GM12878 (cell line): ENCODE results near the gene CEACAM3. TPM values are rescaled to one million over a fixed set of nuclear protein-coding genes. Genes with fewer than 3 reads are reported as not detected.

Experiments
- ATAC-seq: fragments of 200-7000 bp; cut with Tn5 transposase; 3 replicates; pipeline ENCODE4 v1.9.1; 2020; ENCODE audit warnings: mild to moderate bottlenecking, moderate library complexity
- BruUV-seq: library from RNA; stranded (reverse); fragments of 400-500 nt; replicated peaks from 2 replicates; lab custom pipeline; 2021; lab: Mats Ljungman, UMichigan
- CTCF ChIA-PET: fragments of 300-600 bp; sonication (Branson Sonifier 250); formaldehyde crosslinking; extraction: SDS; loops from one replicate; lab custom pipeline; 2021; ENCODE audit warnings: inconsistent platforms; lab: Yijun Ruan, JAX
- POLR2A ChIA-PET: fragments of 350-600 bp; formaldehyde crosslinking; extraction: SDS; loops from one replicate; lab custom pipeline; 2021; ENCODE audit warnings: inconsistent platforms; lab: Charles Lee
- RAD21 ChIA-PET: fragments of 300-600 bp; sonication (Branson Sonifier 250); formaldehyde crosslinking; loops from one replicate; lab custom pipeline; 2023; ENCODE audit warnings: antibody characterized with exemption; ENCODE audit not compliant: unreplicated experiment; lab: Charles Lee
- SMC1A ChIA-PET: fragments of 300-600 bp; sonication (Branson Sonifier 250); formaldehyde crosslinking; loops from one replicate; lab custom pipeline; 2023; ENCODE audit not compliant: unreplicated experiment, uncharacterized antibody; lab: Charles Lee
- DNase-seq: peaks from one replicate; pipeline ENCODE4 v3.0.0-alpha.2; 2011; ENCODE audit warnings: low read depth, low spot score
- FAIRE-seq: peaks from 3 replicates; lab custom pipeline; 2011; peaks lifted over from hg19 to GRCh38; lab: Jason Lieb, UNC
- H2AFZ ChIP-seq: 2 replicates; pipeline ENCODE4 v1.6.0; 2011; ENCODE audit warnings: low read depth, low read length, control low read depth; ENCODE audit not compliant: control insufficient read depth
- H3K27ac ChIP-seq: 2 replicates; pipeline ENCODE4 v1.5.1; 2011; ENCODE audit warnings: control low read depth; ENCODE audit not compliant: control insufficient read depth, insufficient read depth
- H3K27me3 ChIP-seq, 2 experiments: replicated peaks in 1 of 2; 2 replicates each; pipeline versions ENCODE4 v1.6.0 to v1.6.1; 2011; ENCODE audit warnings: low read length in 1 of 2; ENCODE audit not compliant: control insufficient read depth in 2 of 2, insufficient read depth in 2 of 2
- H3K36me3 ChIP-seq, 2 experiments: 2 replicates each; pipeline ENCODE4 v1.5.1; 2011; ENCODE audit warnings: low read length in 1 of 2; ENCODE audit not compliant: control insufficient read depth in 2 of 2, insufficient read depth in 2 of 2
- H3K4me1 ChIP-seq: 2 replicates; pipeline ENCODE4 v1.6.1; 2011; ENCODE audit warnings: mild to moderate bottlenecking, low read length, moderate library complexity, mixed read lengths; ENCODE audit not compliant: control insufficient read depth, insufficient read depth
- H3K4me2 ChIP-seq: 2 replicates; pipeline ENCODE4 v1.6.0; 2011; ENCODE audit warnings: control low read depth; ENCODE audit not compliant: control insufficient read depth, insufficient read depth
- H3K4me3 ChIP-seq: fragments of 200-600 bp; sonication (generic); 2 replicates; pipeline ENCODE4 v1.5.1; 2016
- H3K79me2 ChIP-seq: 2 replicates; pipeline ENCODE4 v1.6.0; 2011; ENCODE audit warnings: low read length; ENCODE audit not compliant: control insufficient read depth, insufficient read depth
- H3K9ac ChIP-seq: 2 replicates; pipeline ENCODE4 v1.8.0; 2011; ENCODE audit warnings: low read length, control low read depth, mixed read lengths; ENCODE audit not compliant: control insufficient read depth, insufficient read depth
- H3K9me3 ChIP-seq: replicated peaks from 3 replicates; pipeline ENCODE4 v1.5.1; 2011; ENCODE audit warnings: mild to moderate bottlenecking, low read length; ENCODE audit not compliant: control insufficient read depth, insufficient read depth
- H4K20me1 ChIP-seq: 2 replicates; pipeline ENCODE4 v1.6.0; 2011; ENCODE audit not compliant: control insufficient read depth, insufficient read depth
- EGR1 ChIP-seq, 2 experiments: IDR thresholded peaks; 1 replicate in 1 of 2; 2 replicates in 1 of 2; pipeline ENCODE4 v1.6.1; 2011 to 2012; ENCODE audit warnings: low read depth in 2 of 2, low read length in 2 of 2, borderline replicate concordance in 1 of 2, mild to moderate bottlenecking in 1 of 2, moderate library complexity in 1 of 2
- HDAC2 ChIP-seq: fragments of 200-600 bp; sonication (generic); IDR thresholded peaks from 2 replicates; pipeline ENCODE4 v1.6.1; 2017
- HDGF ChIP-seq: fragments of 450-650 bp; IDR thresholded peaks from 2 replicates; pipeline ENCODE4 v1.6.1; 2016; ENCODE audit warnings: antibody characterized with exemption
- IKZF1 ChIP-seq: fragments of 450-650 bp; conservative IDR thresholded peaks from 2 replicates; pipeline ENCODE4 v1.6.1; 2017; ENCODE audit warnings: antibody characterized with exemption, mild to moderate bottlenecking
- JUNB ChIP-seq: IDR thresholded peaks from 2 replicates; pipeline ENCODE4 v1.6.1; 2016; ENCODE audit warnings: antibody characterized with exemption, mild to moderate bottlenecking
- MAX ChIP-seq: IDR thresholded peaks from 2 replicates; pipeline ENCODE4 v1.6.1; 2012; ENCODE audit warnings: low read depth, low read length, improper control_type of control experiment
- POLR2A ChIP-seq: IDR thresholded peaks from 2 replicates; pipeline ENCODE4 v1.6.1; 2011; ENCODE audit warnings: low read depth, mild to moderate bottlenecking, low read length
- REST ChIP-seq: IDR thresholded peaks from 2 replicates; pipeline ENCODE4 v1.6.1; 2012; ENCODE audit warnings: mild to moderate bottlenecking, low read depth, low read length
- SP1 ChIP-seq: IDR thresholded peaks from one replicate; pipeline ENCODE4 v1.6.1; 2011; ENCODE audit warnings: low read depth, low read length
- STAT1 ChIP-seq: fragments of 450-650 bp; conservative IDR thresholded peaks from 2 replicates; pipeline ENCODE4 v1.6.1; 2014; ENCODE audit warnings: antibody characterized with exemption, mild to moderate bottlenecking
- YY1 ChIP-seq: IDR thresholded peaks from 2 replicates; pipeline ENCODE4 v1.6.1; 2011; ENCODE audit warnings: low read depth, mild to moderate bottlenecking, low read length
- WGBS: methylation state at CpG from one replicate; pipeline ENCODE4 v1.1.6; 2016; ENCODE audit warnings: low lambda C conversion rate; ENCODE audit not compliant: insufficient replicate concordance, insufficient coverage; ENCODE audit errors: missing lambda C conversion rate; 5-methylcytosine and 5-hydroxymethylcytosine counted together
- in situ Hi-C: fragments of 300-500 bp; cut with MboI; formaldehyde crosslinking; loops from 9 replicates; pipeline ENCODE4 v1.14.3; 2018; ENCODE audit warnings: mixed read lengths
- intact Hi-C: fragments of 100-400 bp; cut with micrococcal nuclease; formaldehyde crosslinking; loops from one replicate; pipeline ENCODE4 v1.14.2; 2022; ENCODE audit not compliant: unreplicated experiment
- polyA plus RNA-seq, 11 experiments: library from polyadenylated mRNA; depleted of rRNA in 4 of 11; unstranded in 6 of 11; stranded (reverse) in 5 of 11; fragments of >200 nt; fragmentation: Nextera tagmentation in 4 of 11; fragmentation: Illumina TruSeq in 1 of 11; extraction: Ambion mirVana in 4 of 11; extraction: Trizol in 1 of 11; gene quantifications; 1 replicate in 1 of 11; 2 replicates in 10 of 11; pipeline versions ENCODE4 v1.2.1 to v1.2.3, GENCODE V29; 2011 to 2016; ENCODE audit warnings: inconsistent platforms in 2 of 11, missing spikeins in 2 of 11, low read depth in 1 of 11
- total RNA-seq, 4 experiments: library from RNA; depleted of rRNA in 3 of 4; stranded (reverse); fragments of >200 nt in 3 of 4; fragmentation: Illumina TruSeq in 1 of 4; extraction: Trizol in 1 of 4; gene quantifications; 2 replicates each; pipeline versions ENCODE4 v1.2.1 to v1.2.3, GENCODE V29; 2013 to 2021
- TF ChIP-seq, protein P1 (sequence below): fragments of 450-650 bp; formaldehyde crosslinking; IDR thresholded peaks from 2 replicates; pipeline ENCODE4 v1.4.0; 2020; ENCODE audit warnings: mild to moderate bottlenecking, moderate library complexity
- TF ChIP-seq, protein P2 (sequence below): fragments of 450-650 bp; IDR thresholded peaks from 2 replicates; pipeline ENCODE4 v1.6.1; 2017; ENCODE audit warnings: low read depth, mild to moderate bottlenecking, moderate library complexity
- TF ChIP-seq, protein P3 (sequence below): fragments of 450-650 bp; IDR thresholded peaks from 2 replicates; pipeline ENCODE4 v1.6.1; 2017; ENCODE audit warnings: mild to moderate bottlenecking, low read depth, inconsistent platforms; ENCODE audit not compliant: poor library complexity, severe bottlenecking

The CEACAM3 gene
- total and polyA plus RNA-seq, 10 of the 15 experiments (the other 5 are each of a cell fraction or from before 2014, with no cell fraction given): not detected

- Histone ChIP-seq H2AFZ (no peak overlapping the region), H3K36me3 (no peaks in the 10 kb centered on the region), H3K4me1 (no peaks in the 10 kb centered on the region), H3K79me2 (no peaks in the 10 kb centered on the region), H3K9me3 (no peaks in the 10 kb centered on the region), H3K27ac (no peak overlapping the region), H3K4me2 (no peak overlapping the region), H3K9ac (no peak overlapping the region), H4K20me1 (no peaks in the 10 kb centered on the region), H3K4me3 (no peak overlapping the region), H3K27me3 (peaks cover 1 to 8% of the 10 kb centered on the region in 2 experiments; a peak in 3 of 4 replicates)
- WGBS: 22% methylated on average over 2 of the region's 2 CpGs
- intact Hi-C loops (no loop called here), in situ Hi-C loops (no loop called here)
- DNase-seq: no peak
- RAD21 ChIA-PET: no interaction called here
- CTCF ChIA-PET: interaction anchor here (0.9 to 4.5 kb wide), 4 partner anchors 9 to 54 kb away, joined by 3 to 24 read pairs (median 4); no protein-coding TSS in a partner anchor
- no peak for FAIRE-seq
- BruUV-seq: no TSS peak
- no peak for ATAC-seq
- SMC1A ChIA-PET: no interaction called here
- POLR2A ChIA-PET: no interaction called here
- TF ChIP-seq, protein P1, sequence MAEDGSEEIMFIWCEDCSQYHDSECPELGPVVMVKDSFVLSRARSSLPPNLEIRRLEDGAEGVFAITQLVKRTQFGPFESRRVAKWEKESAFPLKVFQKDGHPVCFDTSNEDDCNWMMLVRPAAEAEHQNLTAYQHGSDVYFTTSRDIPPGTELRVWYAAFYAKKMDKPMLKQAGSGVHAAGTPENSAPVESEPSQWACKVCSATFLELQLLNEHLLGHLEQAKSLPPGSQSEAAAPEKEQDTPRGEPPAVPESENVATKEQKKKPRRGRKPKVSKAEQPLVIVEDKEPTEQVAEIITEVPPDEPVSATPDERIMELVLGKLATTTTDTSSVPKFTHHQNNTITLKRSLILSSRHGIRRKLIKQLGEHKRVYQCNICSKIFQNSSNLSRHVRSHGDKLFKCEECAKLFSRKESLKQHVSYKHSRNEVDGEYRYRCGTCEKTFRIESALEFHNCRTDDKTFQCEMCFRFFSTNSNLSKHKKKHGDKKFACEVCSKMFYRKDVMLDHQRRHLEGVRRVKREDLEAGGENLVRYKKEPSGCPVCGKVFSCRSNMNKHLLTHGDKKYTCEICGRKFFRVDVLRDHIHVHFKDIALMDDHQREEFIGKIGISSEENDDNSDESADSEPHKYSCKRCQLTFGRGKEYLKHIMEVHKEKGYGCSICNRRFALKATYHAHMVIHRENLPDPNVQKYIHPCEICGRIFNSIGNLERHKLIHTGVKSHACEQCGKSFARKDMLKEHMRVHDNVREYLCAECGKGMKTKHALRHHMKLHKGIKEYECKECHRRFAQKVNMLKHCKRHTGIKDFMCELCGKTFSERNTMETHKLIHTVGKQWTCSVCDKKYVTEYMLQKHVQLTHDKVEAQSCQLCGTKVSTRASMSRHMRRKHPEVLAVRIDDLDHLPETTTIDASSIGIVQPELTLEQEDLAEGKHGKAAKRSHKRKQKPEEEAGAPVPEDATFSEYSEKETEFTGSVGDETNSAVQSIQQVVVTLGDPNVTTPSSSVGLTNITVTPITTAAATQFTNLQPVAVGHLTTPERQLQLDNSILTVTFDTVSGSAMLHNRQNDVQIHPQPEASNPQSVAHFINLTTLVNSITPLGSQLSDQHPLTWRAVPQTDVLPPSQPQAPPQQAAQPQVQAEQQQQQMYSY (CRISPR knock-in tag): no peak
- no peak for TF ChIP-seq REST
- no peak for TF ChIP-seq POLR2A
- TF ChIP-seq, protein P2, sequence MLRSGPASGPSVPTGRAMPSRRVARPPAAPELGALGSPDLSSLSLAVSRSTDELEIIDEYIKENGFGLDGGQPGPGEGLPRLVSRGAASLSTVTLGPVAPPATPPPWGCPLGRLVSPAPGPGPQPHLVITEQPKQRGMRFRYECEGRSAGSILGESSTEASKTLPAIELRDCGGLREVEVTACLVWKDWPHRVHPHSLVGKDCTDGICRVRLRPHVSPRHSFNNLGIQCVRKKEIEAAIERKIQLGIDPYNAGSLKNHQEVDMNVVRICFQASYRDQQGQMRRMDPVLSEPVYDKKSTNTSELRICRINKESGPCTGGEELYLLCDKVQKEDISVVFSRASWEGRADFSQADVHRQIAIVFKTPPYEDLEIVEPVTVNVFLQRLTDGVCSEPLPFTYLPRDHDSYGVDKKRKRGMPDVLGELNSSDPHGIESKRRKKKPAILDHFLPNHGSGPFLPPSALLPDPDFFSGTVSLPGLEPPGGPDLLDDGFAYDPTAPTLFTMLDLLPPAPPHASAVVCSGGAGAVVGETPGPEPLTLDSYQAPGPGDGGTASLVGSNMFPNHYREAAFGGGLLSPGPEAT: no peak
- no peak for TF ChIP-seq EGR1 (IDR thresholded peaks at IDR 0.05; ENCODE audit: borderline replicate concordance in 1 of 2, low read depth in 2 of 2, low read length in 2 of 2)
- no peak for TF ChIP-seq STAT1
- TF ChIP-seq HDAC2: no peak
- TF ChIP-seq YY1: no peak
- TF ChIP-seq IKZF1: no peak
- TF ChIP-seq MAX: no peak
- no peak for TF ChIP-seq HDGF
- no peak for TF ChIP-seq SP1
- TF ChIP-seq, protein P3, sequence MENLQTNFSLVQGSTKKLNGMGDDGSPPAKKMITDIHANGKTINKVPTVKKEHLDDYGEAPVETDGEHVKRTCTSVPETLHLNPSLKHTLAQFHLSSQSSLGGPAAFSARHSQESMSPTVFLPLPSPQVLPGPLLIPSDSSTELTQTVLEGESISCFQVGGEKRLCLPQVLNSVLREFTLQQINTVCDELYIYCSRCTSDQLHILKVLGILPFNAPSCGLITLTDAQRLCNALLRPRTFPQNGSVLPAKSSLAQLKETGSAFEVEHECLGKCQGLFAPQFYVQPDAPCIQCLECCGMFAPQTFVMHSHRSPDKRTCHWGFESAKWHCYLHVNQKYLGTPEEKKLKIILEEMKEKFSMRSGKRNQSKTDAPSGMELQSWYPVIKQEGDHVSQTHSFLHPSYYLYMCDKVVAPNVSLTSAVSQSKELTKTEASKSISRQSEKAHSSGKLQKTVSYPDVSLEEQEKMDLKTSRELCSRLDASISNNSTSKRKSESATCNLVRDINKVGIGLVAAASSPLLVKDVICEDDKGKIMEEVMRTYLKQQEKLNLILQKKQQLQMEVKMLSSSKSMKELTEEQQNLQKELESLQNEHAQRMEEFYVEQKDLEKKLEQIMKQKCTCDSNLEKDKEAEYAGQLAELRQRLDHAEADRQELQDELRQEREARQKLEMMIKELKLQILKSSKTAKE: no peak
- no peak for TF ChIP-seq JUNB
Observed at GRCh38 chr19:41849067-41849466, 52.7 kb downstream of the CEACAM3 start.
